Measurements from ENCODE around the gene TRIM75. TPM values are rescaled to one million over a fixed set of nuclear protein-coding genes. Genes with fewer than 3 reads are reported as not detected.

TRIM75 gene
- polyA plus RNA-seq, 3 donors: not detected

GRCh38 chr4:165048170-165048569, 5.5 kb upstream of the TRIM75 start:
- no peak overlapping the region for H2AFZ ChIP-seq (ENCODE audit: insufficient read depth, low read depth, low read length, poor library complexity, severe bottlenecking)
- no peaks in the 10 kb centered on the region for H3K9me3 ChIP-seq (replicated peaks in 1 of 2; ENCODE audit: control insufficient read depth in 1 of 2, insufficient read depth in 1 of 2, low read length in 2 of 2)
- no peaks in the 10 kb centered on the region for H3K79me2 ChIP-seq (ENCODE audit: insufficient read depth, low read length)
- no peak overlapping the region for H3K27ac ChIP-seq (ENCODE audit: low read depth in 1 of 2, low read length in 2 of 2)
- no peak overlapping the region for H3K4me2 ChIP-seq (replicated peaks; ENCODE audit: extremely low read depth, low read length, poor library complexity, severe bottlenecking)
- Mint-ChIP-seq H3K27me3 (ENCODE audit: low read depth in 3 of 3) (peaks cover 6 to 12% (median 9%) of the 10 kb centered on the region in 3 donors), H3K4me1 (no peaks in the 10 kb centered on the region), H3K36me3 (no peaks in the 10 kb centered on the region), H3K9me3 (peaks cover 0 to 3% (median 0%) of the 10 kb centered on the region in 7 donors), H3K4me3 (no peak overlapping the region), H3K27ac (no peak overlapping the region)
- H3K36me3 ChIP-seq (replicated peaks in 1 of 2; ENCODE audit: control insufficient read depth in 1 of 2, insufficient read depth in 2 of 2, low read length in 2 of 2): no peaks in the 10 kb centered on the region
- TF ChIP-seq, protein P1, sequence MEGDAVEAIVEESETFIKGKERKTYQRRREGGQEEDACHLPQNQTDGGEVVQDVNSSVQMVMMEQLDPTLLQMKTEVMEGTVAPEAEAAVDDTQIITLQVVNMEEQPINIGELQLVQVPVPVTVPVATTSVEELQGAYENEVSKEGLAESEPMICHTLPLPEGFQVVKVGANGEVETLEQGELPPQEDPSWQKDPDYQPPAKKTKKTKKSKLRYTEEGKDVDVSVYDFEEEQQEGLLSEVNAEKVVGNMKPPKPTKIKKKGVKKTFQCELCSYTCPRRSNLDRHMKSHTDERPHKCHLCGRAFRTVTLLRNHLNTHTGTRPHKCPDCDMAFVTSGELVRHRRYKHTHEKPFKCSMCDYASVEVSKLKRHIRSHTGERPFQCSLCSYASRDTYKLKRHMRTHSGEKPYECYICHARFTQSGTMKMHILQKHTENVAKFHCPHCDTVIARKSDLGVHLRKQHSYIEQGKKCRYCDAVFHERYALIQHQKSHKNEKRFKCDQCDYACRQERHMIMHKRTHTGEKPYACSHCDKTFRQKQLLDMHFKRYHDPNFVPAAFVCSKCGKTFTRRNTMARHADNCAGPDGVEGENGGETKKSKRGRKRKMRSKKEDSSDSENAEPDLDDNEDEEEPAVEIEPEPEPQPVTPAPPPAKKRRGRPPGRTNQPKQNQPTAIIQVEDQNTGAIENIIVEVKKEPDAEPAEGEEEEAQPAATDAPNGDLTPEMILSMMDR (IDR thresholded peaks at IDR 0.05): no peak
- 92% methylated on average over 2 of the region's 5 CpGs for WGBS (ENCODE audit: insufficient coverage)
- H4K20me1 ChIP-seq (ENCODE audit: insufficient read depth, low read length): no peaks in the 10 kb centered on the region
- no peaks in the 10 kb centered on the region for H3K4me1 ChIP-seq (ENCODE audit: control insufficient read depth in 1 of 2, insufficient read depth in 2 of 2, low read length in 2 of 2)
- H3K9ac ChIP-seq (ENCODE audit: insufficient read depth, low read length, poor library complexity, severe bottlenecking): no peak overlapping the region
- no peak for DNase-seq
- no peaks in the 10 kb centered on the region for H3K27me3 ChIP-seq (ENCODE audit: control insufficient read depth in 2 of 2, insufficient read depth in 2 of 2, low read length in 2 of 2)
- H3K4me3 ChIP-seq (replicated peaks in 1 of 3; ENCODE audit: low read depth in 2 of 3, low read length in 3 of 3): no peak overlapping the region
- intact Hi-C loops (cut with micrococcal nuclease): no loop called here

DNA sequence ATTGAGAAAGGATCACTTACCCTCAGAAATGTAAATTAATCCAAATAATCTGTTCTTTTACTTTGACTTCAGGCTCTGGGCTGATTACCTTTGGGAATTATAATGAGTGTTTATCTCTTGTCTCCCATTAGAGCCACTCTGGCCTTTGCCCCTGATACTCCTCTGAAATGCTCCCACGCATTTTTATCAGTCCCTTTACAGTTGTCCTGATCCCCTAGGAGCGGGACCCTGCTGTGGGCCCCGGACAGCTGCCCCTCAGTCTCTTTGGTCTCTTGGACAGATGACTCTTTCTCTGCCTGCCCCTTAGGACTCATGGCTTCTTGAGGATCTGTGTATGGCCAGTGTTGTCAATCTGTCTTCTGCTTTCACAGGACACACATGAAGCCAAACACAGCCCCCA, 1.0 kb upstream of the TRIM75 start:
- Histone ChIP-seq H3K79me2 (ENCODE audit: insufficient read depth, low read length) (no peaks in the 10 kb centered on the region), H3K27ac (ENCODE audit: low read depth in 1 of 2, low read length in 2 of 2) (no peak overlapping the region), H3K27me3 (ENCODE audit: control insufficient read depth in 2 of 2, insufficient read depth in 2 of 2, low read length in 2 of 2) (no peaks in the 10 kb centered on the region), H3K4me3 (replicated peaks in 1 of 3; ENCODE audit: low read depth in 2 of 3, low read length in 3 of 3) (no peak overlapping the region), H3K4me2 (replicated peaks; ENCODE audit: extremely low read depth, low read length, poor library complexity, severe bottlenecking) (no peak overlapping the region), H3K36me3 (replicated peaks in 1 of 2; ENCODE audit: control insufficient read depth in 1 of 2, insufficient read depth in 2 of 2, low read length in 2 of 2) (no peaks in the 10 kb centered on the region), H3K4me1 (ENCODE audit: control insufficient read depth in 1 of 2, insufficient read depth in 2 of 2, low read length in 2 of 2) (no peaks in the 10 kb centered on the region), H2AFZ (ENCODE audit: insufficient read depth, low read depth, low read length, poor library complexity, severe bottlenecking) (no peak overlapping the region), H3K9me3 (replicated peaks in 1 of 2; ENCODE audit: control insufficient read depth in 1 of 2, insufficient read depth in 1 of 2, low read length in 2 of 2) (no peaks in the 10 kb centered on the region), H3K9ac (ENCODE audit: insufficient read depth, low read length, poor library complexity, severe bottlenecking) (no peak overlapping the region), H4K20me1 (ENCODE audit: insufficient read depth, low read length) (no peaks in the 10 kb centered on the region)
- H3K4me1 Mint-ChIP-seq: no peaks in the 10 kb centered on the region
- peak overlapping the region in 1 of 7 donors; percentile 64 for H3K27ac Mint-ChIP-seq
- intact Hi-C loops (cut with micrococcal nuclease): no loop called here
- DNase-seq: no peak
- 100% methylated on average over 2 of the region's 3 CpGs for WGBS (ENCODE audit: insufficient coverage)
- TF ChIP-seq, protein P1 (IDR thresholded peaks at IDR 0.05): no peak
- H3K4me3 Mint-ChIP-seq: no peak overlapping the region
- no peaks in the 10 kb centered on the region for H3K36me3 Mint-ChIP-seq
- H3K9me3 Mint-ChIP-seq: no peaks in the 10 kb centered on the region
- H3K27me3 Mint-ChIP-seq (ENCODE audit: low read depth in 3 of 3): peaks cover 2 to 9% (median 8%) of the 10 kb centered on the region in 3 donors
